GM18526 (cell line): ENCODE measurements around the gene LINGO4.

Experiments used
- POLR2A ChIP-seq: IDR thresholded peaks from 3 replicates; pipeline ENCODE4 v1.6.1; 2011; ENCODE audit not compliant: insufficient read length; ENCODE audit errors: extremely low read depth

The LINGO4 gene

DNA sequence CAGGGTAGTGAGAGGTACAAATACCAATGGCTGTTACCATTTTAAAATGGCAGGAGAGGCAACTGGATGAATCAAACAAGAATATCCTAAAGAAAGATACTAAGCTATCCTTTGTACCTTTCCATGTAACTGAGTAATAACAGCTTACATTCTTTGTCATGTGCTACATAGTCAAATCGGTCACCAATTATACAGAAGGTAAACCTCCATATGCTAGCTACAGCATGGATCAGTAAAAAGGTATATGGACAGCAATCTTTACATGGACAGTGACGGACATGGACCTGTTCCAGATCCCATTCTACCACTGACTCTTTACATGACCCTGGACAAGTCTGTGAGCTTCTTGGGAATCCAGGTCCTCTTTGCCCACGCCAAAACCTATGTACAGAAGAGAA, 28.6 kb downstream of the LINGO4 start:
- no peak for TF ChIP-seq POLR2A

- no peak for TF ChIP-seq POLR2A
These were observed 29.1 kb downstream of the LINGO4 start for GRCh38 chr1:151775894-151776664.

- TF ChIP-seq POLR2A, result no peak
These were observed 30.8 kb downstream of the LINGO4 start for GRCh38 chr1:151774256-151774922.

DNA sequence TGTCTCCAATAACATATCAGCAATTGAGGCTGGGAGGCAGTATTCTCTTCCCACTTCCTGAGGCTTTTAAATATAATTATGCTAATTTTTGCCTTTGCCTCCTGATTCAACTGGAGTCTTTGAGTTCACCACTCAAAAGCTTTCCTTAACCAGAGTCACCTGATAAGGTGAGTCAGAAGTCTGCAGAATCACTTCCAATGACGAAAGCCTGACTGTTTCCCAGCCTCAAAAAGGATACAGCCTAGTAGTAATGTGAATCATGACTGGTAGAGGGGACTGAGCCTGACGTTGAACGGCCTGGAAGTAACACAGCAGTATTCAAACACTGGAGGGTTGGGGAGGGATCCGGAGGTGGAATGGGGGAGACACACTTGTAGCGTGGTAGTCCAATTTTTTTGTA, 31.5 kb downstream of the LINGO4 start:
- no peak for TF ChIP-seq POLR2A

DNA sequence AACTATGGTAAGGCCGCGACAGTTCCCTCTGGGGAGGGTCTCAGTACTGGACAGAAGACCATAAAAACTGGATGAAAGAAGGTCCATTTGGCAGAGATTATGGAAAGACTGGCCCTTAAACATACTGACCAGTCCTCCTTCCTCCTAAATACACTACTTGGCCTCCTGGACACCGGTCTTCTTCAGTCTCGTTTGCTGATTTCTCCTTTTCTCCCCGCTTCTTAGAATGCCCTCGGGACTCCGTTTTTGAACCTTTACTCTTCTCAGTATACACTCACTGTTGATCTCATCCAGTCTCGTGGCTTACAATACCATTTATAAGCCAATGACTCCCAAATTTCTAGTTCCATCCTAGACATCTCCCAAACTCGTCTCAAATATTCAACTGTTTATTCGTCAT, 41.2 kb downstream of the LINGO4 start:
- no peak for TF ChIP-seq POLR2A

- TF ChIP-seq POLR2A, result peak; percentile 67
These were observed 42.0 kb downstream of the LINGO4 start, which contains the start of gene MRPL9 for GRCh38 chr1:151762941-151763921. TSS of gene MRPL9 (minus strand) at chr1:151763496. CDS start at chr1:151763479, 17 bp downstream.

GRCh38 chr1:151760597-151761385, 44.4 kb downstream of the LINGO4 start:
- no peak for TF ChIP-seq POLR2A

DNA sequence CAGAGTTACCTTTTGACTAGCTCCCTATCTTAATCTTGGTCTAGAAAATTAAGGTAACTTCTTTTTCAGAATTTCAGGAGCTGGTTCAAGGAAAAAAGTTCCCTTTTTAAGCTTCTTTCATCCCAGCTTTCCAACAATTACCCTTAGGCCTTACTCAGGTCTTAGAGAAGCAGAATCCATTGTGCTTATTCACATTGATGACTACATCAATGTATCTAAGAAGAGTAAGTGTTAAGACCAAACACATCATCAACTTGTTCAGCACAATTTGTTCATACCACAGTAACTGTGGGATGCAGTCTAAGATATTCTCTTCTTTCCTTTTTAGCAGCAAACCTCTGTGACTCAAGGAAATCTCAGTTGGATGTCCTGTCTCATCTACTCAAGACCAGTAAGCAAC, 46.0 kb downstream of the LINGO4 start:
- TF ChIP-seq POLR2A, result no peak

DNA sequence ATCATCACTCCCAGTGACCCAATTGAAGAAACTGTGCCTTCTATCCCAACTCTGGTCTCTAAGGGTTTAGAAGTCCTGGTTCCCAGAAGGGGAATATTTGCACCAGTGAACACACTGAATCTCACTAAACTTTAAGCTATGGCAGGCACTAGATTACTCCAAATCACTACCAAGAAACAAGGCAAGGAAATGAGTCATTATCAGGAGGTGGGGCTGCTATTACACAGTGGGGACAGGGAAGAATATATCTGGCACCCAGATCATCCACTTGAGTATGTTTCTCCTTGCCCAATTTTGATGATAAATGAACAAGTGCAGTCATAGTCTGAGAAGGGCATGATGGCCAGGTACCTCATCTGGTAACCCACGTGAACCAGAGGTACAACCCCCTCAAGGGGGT, 48.9 kb downstream of the LINGO4 start:
- no peak for TF ChIP-seq POLR2A
